Fibroblast of the aortic adventitia (primary cell): ENCODE measurements around the gene CCDC120. TPM values are rescaled to one million over a fixed set of nuclear protein-coding genes. Genes with fewer than 3 reads are reported as not detected.

Experiments used
- DNase-seq: peaks from one replicate; pipeline ENCODE4 v3.0.0-alpha.2; 2010; ENCODE audit warnings: low read depth
- H3K4me3 ChIP-seq: 2 replicates; pipeline ENCODE4 v1.5.1; 2011; ENCODE audit warnings: low read depth, mild to moderate bottlenecking, control low read depth, low read length, moderate library complexity
- total RNA-seq: library from RNA; depleted of rRNA; stranded (reverse); fragments of >200 nt; gene quantifications from 2 replicates; pipeline ENCODE4 v1.2.3, GENCODE V29; 2012; ENCODE audit warnings: low replicate concordance
- TF ChIP-seq, protein P1 (sequence below): IDR thresholded peaks from 2 replicates; pipeline ENCODE4 v1.5.1; 2011; ENCODE audit warnings: mild to moderate bottlenecking, low read length, control low read depth, inconsistent platforms; ENCODE audit not compliant: insufficient read depth

The CCDC120 gene
- total RNA-seq, 1 donor, result 0.90 TPM

DNA sequence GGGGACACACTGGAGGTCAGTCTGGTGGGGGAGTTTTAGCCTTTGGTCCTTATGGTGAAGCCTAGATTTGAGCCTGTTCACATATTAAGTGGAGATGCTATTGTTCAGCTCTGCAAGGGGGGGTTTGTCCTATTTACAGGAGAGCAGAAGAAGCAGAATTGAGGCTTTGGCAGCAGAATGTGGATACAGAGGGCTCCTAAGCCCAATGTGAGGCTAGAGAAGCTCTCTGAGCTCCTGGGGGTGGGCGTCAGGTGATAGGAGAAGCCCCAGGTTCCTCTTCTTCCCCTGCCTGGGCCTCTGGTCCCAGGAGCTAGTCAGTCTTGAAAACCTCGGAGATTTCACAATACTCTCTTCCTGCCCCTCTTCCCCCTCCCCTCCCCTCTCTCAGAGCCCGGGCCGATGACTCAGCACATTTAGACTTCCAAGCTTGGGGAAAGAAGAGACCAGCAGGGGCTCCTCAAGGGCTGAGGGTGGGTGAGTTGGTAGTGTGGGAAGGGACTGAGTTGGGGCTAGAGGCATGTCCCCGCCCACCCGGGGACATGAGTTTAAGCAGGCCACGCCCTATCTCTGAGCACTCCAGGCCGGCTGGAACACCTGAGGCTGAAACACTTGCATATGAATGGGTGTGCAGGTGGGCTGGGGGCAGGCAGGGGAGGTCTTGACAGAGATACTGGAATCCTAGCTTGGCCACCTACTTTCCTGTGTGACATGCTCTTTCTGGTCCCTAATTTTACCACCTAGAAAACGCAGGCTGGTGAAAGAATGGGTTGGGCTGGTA is 19.0 kb upstream of the CCDC120 start:
- DNase-seq, result peak; percentile 93
- TF ChIP-seq, protein P1, sequence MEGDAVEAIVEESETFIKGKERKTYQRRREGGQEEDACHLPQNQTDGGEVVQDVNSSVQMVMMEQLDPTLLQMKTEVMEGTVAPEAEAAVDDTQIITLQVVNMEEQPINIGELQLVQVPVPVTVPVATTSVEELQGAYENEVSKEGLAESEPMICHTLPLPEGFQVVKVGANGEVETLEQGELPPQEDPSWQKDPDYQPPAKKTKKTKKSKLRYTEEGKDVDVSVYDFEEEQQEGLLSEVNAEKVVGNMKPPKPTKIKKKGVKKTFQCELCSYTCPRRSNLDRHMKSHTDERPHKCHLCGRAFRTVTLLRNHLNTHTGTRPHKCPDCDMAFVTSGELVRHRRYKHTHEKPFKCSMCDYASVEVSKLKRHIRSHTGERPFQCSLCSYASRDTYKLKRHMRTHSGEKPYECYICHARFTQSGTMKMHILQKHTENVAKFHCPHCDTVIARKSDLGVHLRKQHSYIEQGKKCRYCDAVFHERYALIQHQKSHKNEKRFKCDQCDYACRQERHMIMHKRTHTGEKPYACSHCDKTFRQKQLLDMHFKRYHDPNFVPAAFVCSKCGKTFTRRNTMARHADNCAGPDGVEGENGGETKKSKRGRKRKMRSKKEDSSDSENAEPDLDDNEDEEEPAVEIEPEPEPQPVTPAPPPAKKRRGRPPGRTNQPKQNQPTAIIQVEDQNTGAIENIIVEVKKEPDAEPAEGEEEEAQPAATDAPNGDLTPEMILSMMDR, result peak; percentile 36
- peak overlapping the region; percentile 69 for H3K4me3 ChIP-seq

DNA sequence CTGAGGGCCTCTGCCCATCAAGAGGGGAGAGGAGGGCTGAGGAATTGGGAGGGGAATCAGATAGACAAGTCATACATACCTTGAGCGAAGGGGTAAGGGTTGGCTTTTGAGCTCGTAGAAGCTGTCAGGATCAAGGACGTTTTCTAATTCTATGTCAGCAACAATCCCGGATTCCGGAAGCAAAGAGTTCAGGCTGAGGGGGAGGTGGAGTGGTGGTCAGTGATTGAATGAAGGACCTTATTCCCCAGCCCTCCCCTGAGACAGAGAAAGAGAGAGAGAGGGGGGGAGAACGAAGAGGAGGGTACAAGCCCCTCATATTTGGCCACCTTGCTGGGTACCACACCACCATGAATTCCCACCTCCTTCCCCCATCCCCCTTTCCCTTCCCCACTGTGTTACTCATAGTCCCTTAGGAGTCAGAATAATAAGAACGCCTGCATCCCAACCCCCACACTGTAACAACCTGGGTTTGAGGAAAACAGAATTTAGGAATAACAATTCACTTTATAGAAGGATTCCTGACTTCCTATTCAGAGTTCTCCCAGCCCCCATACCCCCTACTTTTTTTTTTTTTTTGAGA is 18.3 kb upstream of the CCDC120 start:
- peak; percentile 35 for DNase-seq
- H3K4me3 ChIP-seq, result peak overlapping the region; percentile 69
- TF ChIP-seq, protein P1, result no peak

DNA sequence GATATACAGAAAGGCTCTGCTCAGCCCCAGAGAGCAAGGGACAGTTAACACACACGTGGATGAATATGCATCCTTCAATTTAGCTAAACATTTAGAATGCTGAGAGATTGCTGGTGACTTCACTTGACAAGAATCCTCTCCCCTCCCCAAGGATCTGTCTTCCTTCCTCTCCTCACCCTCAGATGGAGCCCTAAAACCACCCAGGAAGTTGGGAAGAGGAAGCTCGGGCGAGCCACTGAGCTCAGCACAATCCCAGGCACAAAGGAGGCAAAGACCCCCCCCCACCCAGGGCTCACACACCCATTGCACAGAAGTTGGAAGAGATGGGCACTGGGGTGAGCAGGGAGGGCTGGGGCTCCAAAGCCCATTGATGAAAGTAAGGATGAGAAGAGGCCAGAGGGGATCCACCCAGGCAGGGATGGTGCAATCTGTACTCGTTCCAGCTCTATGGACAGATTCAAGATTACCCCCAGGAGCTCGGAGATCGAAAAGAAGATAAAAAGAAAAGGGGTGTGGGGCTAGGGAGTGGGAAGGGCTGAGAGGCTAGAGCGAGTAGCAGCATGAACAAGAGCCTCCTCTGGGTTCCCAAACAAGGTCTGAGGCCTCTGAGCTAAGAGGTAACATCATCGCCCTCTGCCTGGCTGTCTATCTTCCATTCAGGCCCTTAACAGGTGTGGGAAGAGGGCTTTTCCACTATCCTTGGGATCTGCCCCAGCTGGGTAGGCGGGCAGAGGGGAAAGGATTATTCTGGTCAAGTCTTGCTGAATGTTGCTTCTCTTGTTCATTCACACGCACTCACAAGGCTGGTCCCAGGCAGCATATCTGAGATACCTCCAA is 16.8 kb upstream of the CCDC120 start:
- peak; percentile 59 for DNase-seq
- TF ChIP-seq, protein P1, result no peak
- peak overlapping the region; percentile 69 for H3K4me3 ChIP-seq

DNA sequence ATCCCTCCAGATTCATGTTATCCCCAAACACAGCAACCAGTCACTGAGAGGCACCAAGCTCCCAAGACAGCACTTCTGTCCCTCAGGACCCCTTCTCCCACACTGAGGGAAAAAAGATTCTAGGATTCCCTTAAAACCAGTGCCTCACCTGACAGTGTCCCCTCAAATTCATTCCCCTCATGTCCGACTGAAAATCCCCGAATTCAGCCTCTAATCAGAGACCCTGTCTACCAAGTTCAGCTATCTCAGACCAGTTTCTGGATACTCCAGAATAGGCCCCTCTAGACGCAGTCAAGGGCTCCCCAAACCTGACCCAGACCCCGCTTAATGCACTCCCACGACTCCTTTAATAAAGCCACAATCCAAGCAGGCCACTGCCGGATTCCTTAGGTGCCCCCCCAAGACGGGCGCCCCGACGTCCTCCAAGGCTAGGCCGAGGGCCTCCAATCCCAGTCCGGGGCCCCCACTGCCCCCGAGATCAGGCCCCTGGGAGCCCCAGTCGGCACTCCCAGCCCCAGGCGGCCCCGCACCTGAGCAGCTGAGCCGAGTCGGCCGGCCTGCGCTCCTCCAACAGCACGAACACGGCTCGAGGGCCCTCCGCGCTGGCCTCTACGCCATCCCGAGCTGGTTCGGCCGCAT is 16.1 kb upstream of the CCDC120 start:
- no peak for DNase-seq
- TF ChIP-seq, protein P1, result no peak
- H3K4me3 ChIP-seq, result peak overlapping the region; percentile 69

DNA sequence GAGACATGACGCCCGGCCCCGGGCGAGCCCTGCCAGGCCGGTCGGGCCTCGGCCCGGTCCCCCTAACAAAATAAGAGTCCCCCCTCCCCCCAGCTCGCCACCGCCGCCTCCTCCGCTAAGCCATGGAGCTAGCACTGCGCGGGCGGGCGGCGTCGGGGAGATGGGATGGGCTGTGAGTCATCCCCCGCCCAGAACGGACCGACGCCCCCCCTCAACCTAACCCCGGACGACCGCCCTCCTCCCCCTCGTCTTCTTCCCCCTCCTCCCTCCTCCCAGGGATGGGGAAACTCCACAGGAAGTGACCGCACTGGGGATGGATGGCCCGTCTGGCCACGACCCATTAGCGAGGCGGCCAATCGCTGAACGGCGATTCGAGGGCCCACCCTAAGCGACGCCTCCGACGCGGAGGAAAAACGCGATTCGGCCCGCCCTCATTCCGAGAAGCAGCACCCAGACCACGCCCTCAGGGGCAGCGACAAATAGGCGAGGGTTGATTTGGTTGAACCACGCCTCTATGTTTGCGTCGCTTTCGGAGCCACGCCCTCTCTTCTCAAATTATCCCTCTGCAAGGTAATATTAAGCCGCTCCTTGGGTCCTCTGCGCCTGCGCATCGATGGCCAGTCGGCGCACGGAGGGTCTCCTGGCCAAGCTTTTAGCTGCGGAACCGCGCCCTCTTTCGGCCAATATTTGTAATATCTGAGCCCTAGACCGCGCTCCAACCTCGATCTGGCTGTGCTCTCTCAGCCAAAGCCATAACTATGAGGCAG is 15.4 kb upstream of the CCDC120 start, which contains the start of gene TFE3:
Gene TFE3, minus strand, starts transcription at position 138 of the 767 bp plus-strand sequence. Its CDS starts 131 bp downstream, at position 7.
- peak; percentile 99 for DNase-seq
- peak within 1 kb of the TSS; percentile 69 for H3K4me3 ChIP-seq
- TF ChIP-seq, protein P1, result peak; percentile 53

DNA sequence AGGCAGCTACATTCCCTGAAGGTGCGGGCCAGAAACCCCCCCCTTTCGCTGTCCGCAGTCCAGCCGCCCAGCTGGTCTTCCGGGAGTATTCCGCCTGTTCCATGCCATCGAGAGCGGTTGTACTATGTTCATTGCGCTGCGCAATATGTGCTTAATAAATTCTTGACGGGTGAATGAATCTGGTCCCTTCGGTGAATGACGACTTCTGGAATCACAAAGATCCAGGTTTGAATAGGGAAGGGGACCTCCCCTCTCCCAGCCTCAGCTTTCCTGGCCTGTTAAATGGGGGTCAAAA is 14.9 kb upstream of the CCDC120 start:
- no peak for DNase-seq
- TF ChIP-seq, protein P1, result no peak
- peak overlapping the region; percentile 13 for H3K4me3 ChIP-seq
